Astrocyte (in vitro differentiated cells and primary cell): ENCODE results near the gene CHSY1.

Experiments
- CTCF ChIP-seq: IDR thresholded peaks from 2 replicates; pipeline ENCODE4 v1.5.1; 2011; ENCODE audit warnings: low read depth, mild to moderate bottlenecking, inconsistent platforms, low read length, moderate library complexity; ENCODE audit not compliant: insufficient read depth
- EZH2 ChIP-seq: IDR thresholded peaks from 2 replicates; pipeline ENCODE4 v1.6.1; 2012; ENCODE audit warnings: mild to moderate bottlenecking, low read length, inconsistent platforms; ENCODE audit not compliant: insufficient read depth

GRCh38 chr15:101269479-101270223 is 17.8 kb upstream of the CHSY1 start:
- TF ChIP-seq CTCF (no peak), EZH2 (no peak)
